Uterus (tissue), 4 donors: Measurements from ENCODE around the gene NFATC1. TPM values are rescaled to one million over a fixed set of nuclear protein-coding genes. Genes with fewer than 3 reads are reported as not detected.
A peak's percentile ranks its signal among the peaks of the same experiment; 100 is the strongest.

ENCODE experiments used
- DNase-seq, 2 donors: peaks; one replicate each; pipeline ENCODE4 v3.0.0-alpha.2; 2019 to 2020
- H3K27ac ChIP-seq, 2 donors: fragments of 200-600 bp; sonication (generic); 1 replicate in 1 of 2; 2 replicates in 1 of 2; pipeline ENCODE4 v1.5.1; 2016 to 2018
- H3K27me3 ChIP-seq, 2 donors: fragments of 200-600 bp; sonication (generic); one replicate each; pipeline ENCODE4 v1.5.1; 2018 to 2019; ENCODE audit warnings: control low read depth in 1 of 2
- H3K36me3 ChIP-seq, 2 donors: fragments of 200-600 bp; sonication (generic); one replicate each; pipeline ENCODE4 v1.5.1; 2019; ENCODE audit warnings: control low read depth in 1 of 2
- H3K4me1 ChIP-seq, 2 donors: fragments of 200-600 bp; sonication (generic); one replicate each; pipeline ENCODE4 v1.5.1; 2018 to 2019; ENCODE audit warnings: control low read depth in 1 of 2
- H3K4me3 ChIP-seq, 2 donors: fragments of 200-600 bp; sonication (generic); 1 replicate in 1 of 2; 2 replicates in 1 of 2; pipeline ENCODE4 v1.5.1; 2018 to 2019; ENCODE audit warnings: mild to moderate bottlenecking in 1 of 2
- H3K9me3 ChIP-seq, 2 donors: fragments of 200-600 bp; sonication (generic); one replicate each; pipeline ENCODE4 v1.5.1; 2019; ENCODE audit warnings: control low read depth in 1 of 2
- POLR2A ChIP-seq, 2 donors: fragments of 450-650 bp; IDR thresholded peaks; one replicate each; pipeline ENCODE4 v1.6.1; 2016; ENCODE audit warnings: antibody characterized with exemption in 2 of 2, mild to moderate bottlenecking in 1 of 2, moderate library complexity in 1 of 2
- intact Hi-C: fragments of 100-400 bp; cut with DNase I; formaldehyde crosslinking; loops from one replicate; pipeline ENCODE4 v1.15.1; 2023; ENCODE audit warnings: low total_unique reads
- total RNA-seq, 4 donors: library from RNA; depleted of rRNA in 3 of 4; stranded (reverse); fragments of >200 nt in 3 of 4; gene quantifications; one replicate each; pipeline versions ENCODE4 v1.1.0 to v1.2.4, GENCODE V29; 2014 to 2023
- TF ChIP-seq, protein P1 (sequence below), 4 experiments: fragments of 200-600 bp in 2 of 4; fragments of 450-650 bp in 2 of 4; sonication (generic) in 2 of 4; IDR thresholded peaks; one replicate each; pipeline ENCODE4 v1.5.1; 2016 to 2019; ENCODE audit warnings: antibody characterized with exemption in 4 of 4, mild to moderate bottlenecking in 2 of 4, moderate library complexity in 1 of 4
- donor health status: DM: yes; HTN: yes; CAD: no.

Gene NFATC1
- total RNA-seq, 4 donors from 2014 or later, result 9.2 to 25.1 (median 14.6) TPM

- Histone ChIP-seq H3K4me3 (peak overlapping the region; percentile 26 to 59), H3K9me3 (no peaks in the 10 kb centered on the region), H3K36me3 (no peaks in the 10 kb centered on the region), H3K4me1 (peaks cover 0 to 8% of the 10 kb centered on the region in 2 donors), H3K27me3 (no peaks in the 10 kb centered on the region), H3K27ac (peak overlapping the region; percentile 87 to 88)
- DNase-seq, result no peak
- intact Hi-C loops, result loop anchor here (5.0 kb wide), 1 partner anchor 58 kb away; no protein-coding TSS in a partner anchor
- no peak for TF ChIP-seq POLR2A (IDR thresholded peaks at IDR 0.05)
- TF ChIP-seq, protein P1, sequence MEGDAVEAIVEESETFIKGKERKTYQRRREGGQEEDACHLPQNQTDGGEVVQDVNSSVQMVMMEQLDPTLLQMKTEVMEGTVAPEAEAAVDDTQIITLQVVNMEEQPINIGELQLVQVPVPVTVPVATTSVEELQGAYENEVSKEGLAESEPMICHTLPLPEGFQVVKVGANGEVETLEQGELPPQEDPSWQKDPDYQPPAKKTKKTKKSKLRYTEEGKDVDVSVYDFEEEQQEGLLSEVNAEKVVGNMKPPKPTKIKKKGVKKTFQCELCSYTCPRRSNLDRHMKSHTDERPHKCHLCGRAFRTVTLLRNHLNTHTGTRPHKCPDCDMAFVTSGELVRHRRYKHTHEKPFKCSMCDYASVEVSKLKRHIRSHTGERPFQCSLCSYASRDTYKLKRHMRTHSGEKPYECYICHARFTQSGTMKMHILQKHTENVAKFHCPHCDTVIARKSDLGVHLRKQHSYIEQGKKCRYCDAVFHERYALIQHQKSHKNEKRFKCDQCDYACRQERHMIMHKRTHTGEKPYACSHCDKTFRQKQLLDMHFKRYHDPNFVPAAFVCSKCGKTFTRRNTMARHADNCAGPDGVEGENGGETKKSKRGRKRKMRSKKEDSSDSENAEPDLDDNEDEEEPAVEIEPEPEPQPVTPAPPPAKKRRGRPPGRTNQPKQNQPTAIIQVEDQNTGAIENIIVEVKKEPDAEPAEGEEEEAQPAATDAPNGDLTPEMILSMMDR (IDR thresholded peaks at IDR 0.05), result no peak
Observed at GRCh38 chr18:79399275-79400081, 3.7 kb downstream of the NFATC1 start.

DNA sequence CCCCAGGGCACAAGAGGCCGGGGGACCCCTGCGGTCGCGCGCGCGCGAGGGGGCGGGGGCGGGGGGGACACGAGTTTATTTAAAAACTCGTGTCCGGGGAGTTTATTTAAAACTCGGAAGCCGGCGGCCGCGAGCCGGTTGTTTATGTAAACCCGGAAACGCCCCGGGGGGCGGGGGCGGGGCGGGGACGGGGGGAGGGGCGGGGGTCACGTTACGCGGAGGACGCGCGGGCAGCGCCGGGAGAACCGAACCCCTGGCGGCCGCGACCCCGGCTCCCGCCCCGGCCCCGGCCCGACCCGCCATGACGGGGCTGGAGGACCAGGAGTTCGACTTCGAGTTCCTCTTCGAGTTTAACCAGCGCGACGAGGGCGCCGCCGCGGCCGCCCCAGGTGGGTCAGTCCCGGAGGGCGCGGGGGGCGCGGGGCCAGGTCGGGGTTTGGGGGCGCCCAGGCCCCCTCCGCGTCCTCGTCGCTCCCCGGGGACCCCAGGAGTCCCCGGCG lies 4.4 kb downstream of the NFATC1 start:
- peak; percentile 67 to 75 for DNase-seq
- intact Hi-C loops, result no loop called here
- Histone ChIP-seq H3K4me3 (peak overlapping the region; percentile 26 to 59), H3K4me1 (peaks cover 0 to 1% of the 10 kb centered on the region in 2 donors), H3K9me3 (no peaks in the 10 kb centered on the region), H3K36me3 (no peaks in the 10 kb centered on the region), H3K27ac (peak overlapping the region; percentile 87 to 88), H3K27me3 (no peaks in the 10 kb centered on the region)
- TF ChIP-seq POLR2A (IDR thresholded peaks at IDR 0.05), result no peak
- TF ChIP-seq, protein P1 (IDR thresholded peaks at IDR 0.05), result no peak

DNA sequence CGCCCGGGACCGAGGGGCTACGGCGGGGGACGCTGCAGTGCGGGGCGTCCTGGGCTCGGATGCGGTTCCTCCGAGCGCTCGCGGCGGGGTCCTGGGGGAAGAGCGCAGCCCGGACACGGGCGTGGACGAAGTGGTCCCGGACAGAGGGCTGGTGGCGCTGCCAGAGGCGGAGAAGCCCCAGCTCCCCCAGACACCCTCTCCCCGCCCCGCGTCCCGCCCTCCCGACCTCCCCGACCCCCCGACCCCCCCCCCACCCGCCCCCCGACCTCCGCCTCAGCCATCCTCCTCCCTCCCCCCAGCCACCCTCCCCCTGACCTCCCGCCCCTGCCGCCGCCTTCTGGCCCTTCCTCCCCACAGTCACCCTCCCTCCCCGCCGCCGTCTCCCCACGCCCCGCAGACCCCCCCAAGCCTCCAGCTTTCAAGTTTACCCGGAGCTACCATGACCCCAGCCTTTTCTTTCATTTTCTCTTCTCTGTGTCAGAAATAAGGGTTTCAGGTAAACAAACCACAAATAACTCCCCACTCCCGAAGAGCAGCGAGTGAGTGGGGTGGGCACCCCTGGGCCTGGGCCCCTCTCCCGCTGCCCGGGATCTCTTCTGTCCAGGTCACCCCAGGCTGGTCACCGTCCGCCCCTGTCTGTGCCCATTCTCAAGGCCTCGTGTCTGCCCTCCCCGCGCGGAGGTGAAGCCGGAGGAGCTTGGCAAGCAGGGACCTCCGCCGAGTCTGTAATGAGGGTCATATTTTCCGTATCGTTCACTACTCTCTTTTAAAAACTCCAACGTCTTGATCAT lies 5.1 kb downstream of the NFATC1 start:
- Histone ChIP-seq H3K27me3 (no peaks in the 10 kb centered on the region), H3K4me3 (peak overlapping the region; percentile 26 to 59), H3K9me3 (no peaks in the 10 kb centered on the region), H3K27ac (peak overlapping the region; percentile 87 to 88), H3K4me1 (no peaks in the 10 kb centered on the region), H3K36me3 (no peaks in the 10 kb centered on the region)
- DNase-seq, result no peak
- TF ChIP-seq, protein P1 (IDR thresholded peaks at IDR 0.05), result no peak
- no peak for TF ChIP-seq POLR2A (IDR thresholded peaks at IDR 0.05)
- intact Hi-C loops, result no loop called here

- TF ChIP-seq, protein P1 (IDR thresholded peaks at IDR 0.05), result no peak
- no peak for TF ChIP-seq POLR2A (IDR thresholded peaks at IDR 0.05)
- H3K36me3 ChIP-seq, result no peaks in the 10 kb centered on the region
- H3K9me3 ChIP-seq, result no peaks in the 10 kb centered on the region
- intact Hi-C loops, result no loop called here
- H3K27ac ChIP-seq, result peak overlapping the region; percentile 34 to 88
- no peak for DNase-seq
- no peaks in the 10 kb centered on the region for H3K4me1 ChIP-seq
- no peak overlapping the region for H3K4me3 ChIP-seq
- H3K27me3 ChIP-seq, result no peaks in the 10 kb centered on the region
Observed at GRCh38 chr18:79401494-79402208, 5.9 kb downstream of the NFATC1 start.
